GM12892 (cell line): ENCODE measurements around the gene CPXCR1. TPM values are rescaled to one million over a fixed set of nuclear protein-coding genes. Genes with fewer than 3 reads are reported as not detected.
"Not testable (repeated sequence)": the region's sequence is repeated elsewhere in the genome, so short reads cannot be mapped to it uniquely, and the experiment has no call there.

Source experiments
- DNase-seq: peaks from one replicate; pipeline ENCODE4 v3.0.0; 2011; ENCODE audit not compliant: insufficient read length
- FAIRE-seq: peaks from 2 replicates; lab custom pipeline; 2011; peaks lifted over from hg19 to GRCh38; lab: Jason Lieb, UNC
- POLR2A ChIP-seq: IDR thresholded peaks from 2 replicates; pipeline ENCODE4 v1.6.1; 2011; ENCODE audit warnings: low read depth, low read length, control low read depth
- POLR2AphosphoS5 ChIP-seq: IDR thresholded peaks from 2 replicates; pipeline ENCODE4 v1.6.1; 2011; ENCODE audit warnings: low read depth, low read length, control low read depth
- TAF1 ChIP-seq: IDR thresholded peaks from 2 replicates; pipeline ENCODE4 v1.6.1; 2011; ENCODE audit warnings: low read depth, mild to moderate bottlenecking, control low read depth, low read length, borderline replicate concordance
- polyA plus RNA-seq: library from polyadenylated mRNA; unstranded; fragments of >200 nt; gene quantifications from one replicate; pipeline ENCODE4 v1.2.1, GENCODE V29; 2012; ENCODE audit warnings: missing spikeins, inconsistent platforms; ENCODE audit not compliant: missing spikeins

CPXCR1 gene
- polyA plus RNA-seq: not detected

- FAIRE-seq (no peak), DNase-seq (no peak)
- TF ChIP-seq POLR2AphosphoS5 (no peak), POLR2A (no peak), TAF1 (no peak)
Measured at GRCh38 chrX:88746925-88747324, at the start of gene CPXCR1. Gene CPXCR1 (plus strand): TSS chrX:88747225. CDS start chrX:88753415, 6,190 bp downstream.

DNA sequence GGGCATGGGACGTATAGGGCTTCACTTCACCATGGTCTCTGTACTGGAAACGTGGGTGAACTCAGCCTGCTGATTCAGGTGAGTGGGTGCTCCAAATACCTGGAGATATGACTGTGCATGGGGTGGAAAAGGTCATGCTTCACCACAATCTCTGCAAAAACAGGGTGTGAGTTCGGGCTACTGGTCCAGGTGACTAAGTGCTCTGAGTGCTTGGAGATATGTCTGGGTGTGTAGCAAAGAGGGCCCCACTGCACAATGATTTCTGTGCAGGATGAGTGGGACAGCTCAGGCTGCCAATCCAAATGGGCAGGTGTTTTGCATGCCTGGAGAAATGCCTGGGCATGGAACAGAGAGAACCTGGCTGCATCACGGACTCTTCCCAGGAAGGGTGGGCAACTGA is 11.2 kb upstream of the CPXCR1 start:
- FAIRE-seq: no peak
- TF ChIP-seq POLR2AphosphoS5 (no peak), POLR2A (no peak), TAF1 (no peak)
- no peak for DNase-seq

- FAIRE-seq, DNase-seq: not testable (repeated sequence)
Measured at GRCh38 chrX:88746215-88746614, 810 bp upstream of the CPXCR1 start.

- not testable (repeated sequence) for DNase-seq, FAIRE-seq
Measured at GRCh38 chrX:88752339-88752738, 5.3 kb downstream of the CPXCR1 start.

DNA sequence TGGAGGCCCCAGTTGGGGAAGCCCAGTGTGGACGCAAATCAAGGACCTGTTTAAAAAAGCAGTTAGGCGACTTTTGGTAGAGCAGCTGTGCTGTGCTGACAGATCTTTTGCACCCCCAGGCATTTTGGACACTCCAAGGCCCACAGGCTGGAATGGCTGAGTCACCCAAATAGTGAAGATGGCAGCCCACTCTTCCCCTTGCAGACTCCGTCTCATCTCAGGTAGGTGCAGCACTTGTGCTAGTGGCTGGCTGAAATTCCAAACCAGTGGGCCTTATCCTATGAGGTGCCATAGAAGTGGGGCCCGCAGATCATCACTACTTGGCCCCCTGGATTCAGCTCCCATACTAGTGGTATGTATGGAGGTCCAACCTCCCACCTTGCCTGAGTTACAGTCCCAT is 42.8 kb downstream of the CPXCR1 start:
- FAIRE-seq (no peak), DNase-seq (no peak)
- no peak for TF ChIP-seq POLR2AphosphoS5
- no peak for TF ChIP-seq POLR2A
- TF ChIP-seq TAF1: no peak
